ENCODE measurements around the gene SPON1. TPM values are rescaled to one million over a fixed set of nuclear protein-coding genes. Genes with fewer than 3 reads are reported as not detected.

Gene SPON1
- total and polyA plus RNA-seq, 10 of the 15 experiments (the other 5 are each of a cell fraction or from before 2014, with no cell fraction given) = 0.13 to 1.1 (median 0.18) TPM; not detected in 5

- FAIRE-seq = no peak
- Histone ChIP-seq H3K27me3 (replicated peaks in 1 of 2; ENCODE audit: control insufficient read depth in 2 of 2, insufficient read depth in 2 of 2, low read length in 1 of 2) (no peaks in the 10 kb centered on the region), H3K9me3 (replicated peaks; ENCODE audit: control insufficient read depth, insufficient read depth, low read length) (no peaks in the 10 kb centered on the region; the same call in 2 of the 3 replicates), H3K4me2 (ENCODE audit: control insufficient read depth, insufficient read depth) (no peak overlapping the region), H3K79me2 (ENCODE audit: control insufficient read depth, insufficient read depth, low read length) (no peaks in the 10 kb centered on the region), H3K4me1 (ENCODE audit: control insufficient read depth, insufficient read depth, low read length) (no peaks in the 10 kb centered on the region), H3K9ac (ENCODE audit: control insufficient read depth, insufficient read depth, low read length) (no peak overlapping the region), H3K4me3 (no peak overlapping the region), H4K20me1 (ENCODE audit: control insufficient read depth, insufficient read depth) (no peaks in the 10 kb centered on the region), H2AFZ (ENCODE audit: control insufficient read depth, low read depth, low read length) (no peak overlapping the region), H3K27ac (ENCODE audit: control insufficient read depth, insufficient read depth) (no peak overlapping the region), H3K36me3 (ENCODE audit: control insufficient read depth in 2 of 2, insufficient read depth in 2 of 2, low read length in 1 of 2) (no peaks in the 10 kb centered on the region)
- BruUV-seq (replicated peaks) = no TSS peak
- whole genome bisulfite sequencing (ENCODE audit: insufficient coverage, insufficient replicate concordance, low lambda C conversion rate, missing lambda C conversion rate) = 50% methylated on average over 4 of the region's 4 CpGs
- in situ Hi-C loops (cut with MboI) (no loop called here), intact Hi-C loops (cut with micrococcal nuclease; ENCODE audit: unreplicated experiment) (no loop called here)
- CTCF ChIA-PET = no interaction called here
- POLR2A ChIA-PET = no interaction called here
- no peak for ATAC-seq
- DNase-seq (ENCODE audit: low read depth, low spot score) = no peak
- SMC1A ChIA-PET (ENCODE audit: uncharacterized antibody, unreplicated experiment) = no interaction called here
- TF ChIP-seq KDM1A (IDR thresholded peaks at IDR 0.05; ENCODE audit: borderline replicate concordance) (no peak), PKNOX1 (IDR thresholded peaks at IDR 0.05) (no peak), CREB1 (IDR thresholded peaks at IDR 0.05; ENCODE audit: low read depth) (no peak), ZBTB33 (IDR thresholded peaks at IDR 0.05) (no peak), PAX5 (IDR thresholded peaks at IDR 0.05; ENCODE audit: borderline replicate concordance, low read depth, low read length) (no peak), NR2F1 (conservative IDR thresholded peaks at IDR 0.05) (no peak), ZNF274 (IDR thresholded peaks at IDR 0.05; ENCODE audit: insufficient read depth, insufficient read length) (no peak), ZNF687 (IDR thresholded peaks at IDR 0.05) (no peak), RB1 (IDR thresholded peaks at IDR 0.05; ENCODE audit: borderline replicate concordance) (no peak), KAT2A (conservative IDR thresholded peaks at IDR 0.05; ENCODE audit: control insufficient read depth, low read depth, low read length) (no peak), PML (IDR thresholded peaks at IDR 0.05; ENCODE audit: low read length) (no peak)
- RAD21 ChIA-PET (ENCODE audit: unreplicated experiment) = no interaction called here
These were observed 216.7 kb downstream of the SPON1 start for GRCh38 chr11:14179116-14179820.
